Tibial artery (tissue), 4 donors: ENCODE results near the gene MTCL1.

Experiments used
- DNase-seq, 2 donors: peaks; one replicate each; pipeline ENCODE4 v3.0.0-alpha.2; 2019
- H3K27ac ChIP-seq, 2 donors: fragments of 200-600 bp; sonication (generic) in 1 of 2; 1 replicate in 1 of 2; 2 replicates in 1 of 2; pipeline ENCODE4 v1.5.1; 2018 to 2019; ENCODE audit warnings: mild to moderate bottlenecking in 1 of 2
- H3K27me3 ChIP-seq, 2 donors: fragments of 200-600 bp; sonication (generic) in 1 of 2; one replicate each; pipeline versions ENCODE4 v1.5.1 to v1.6.0; 2016 to 2019
- H3K36me3 ChIP-seq, 3 donors: fragments of 200-600 bp; sonication (generic) in 2 of 3; one replicate each; pipeline ENCODE4 v1.5.1; 2016 to 2019; ENCODE audit warnings: mild to moderate bottlenecking in 2 of 3
- H3K4me1 ChIP-seq, 4 donors: fragments of 200-600 bp; sonication (generic) in 2 of 4; 1 replicate in 3 of 4; 2 replicates in 1 of 4; pipeline ENCODE4 v1.5.1; 2016 to 2019
- H3K4me3 ChIP-seq, 2 donors: fragments of 200-600 bp; sonication (generic) in 1 of 2; 1 replicate in 1 of 2; 2 replicates in 1 of 2; pipeline ENCODE4 v1.5.1; 2018 to 2019; ENCODE audit warnings: mild to moderate bottlenecking in 2 of 2
- H3K9me3 ChIP-seq, 3 donors: fragments of 200-600 bp; sonication (generic) in 1 of 3; one replicate each; pipeline ENCODE4 v1.5.1; 2016 to 2019
- intact Hi-C: fragments of 100-400 bp; cut with DNase I; formaldehyde crosslinking; loops from one replicate; pipeline ENCODE4 v1.15.0; 2023; ENCODE audit warnings: low total_unique reads
- TF ChIP-seq, protein P1 (sequence below), 2 experiments: fragments of 200-600 bp in 1 of 2; fragments of 450-650 bp in 1 of 2; IDR thresholded peaks; one replicate each; pipeline ENCODE4 v1.5.1; 2017 to 2019; ENCODE audit warnings: antibody characterized with exemption in 2 of 2, mild to moderate bottlenecking in 1 of 2, moderate library complexity in 1 of 2

The MTCL1 gene

DNA sequence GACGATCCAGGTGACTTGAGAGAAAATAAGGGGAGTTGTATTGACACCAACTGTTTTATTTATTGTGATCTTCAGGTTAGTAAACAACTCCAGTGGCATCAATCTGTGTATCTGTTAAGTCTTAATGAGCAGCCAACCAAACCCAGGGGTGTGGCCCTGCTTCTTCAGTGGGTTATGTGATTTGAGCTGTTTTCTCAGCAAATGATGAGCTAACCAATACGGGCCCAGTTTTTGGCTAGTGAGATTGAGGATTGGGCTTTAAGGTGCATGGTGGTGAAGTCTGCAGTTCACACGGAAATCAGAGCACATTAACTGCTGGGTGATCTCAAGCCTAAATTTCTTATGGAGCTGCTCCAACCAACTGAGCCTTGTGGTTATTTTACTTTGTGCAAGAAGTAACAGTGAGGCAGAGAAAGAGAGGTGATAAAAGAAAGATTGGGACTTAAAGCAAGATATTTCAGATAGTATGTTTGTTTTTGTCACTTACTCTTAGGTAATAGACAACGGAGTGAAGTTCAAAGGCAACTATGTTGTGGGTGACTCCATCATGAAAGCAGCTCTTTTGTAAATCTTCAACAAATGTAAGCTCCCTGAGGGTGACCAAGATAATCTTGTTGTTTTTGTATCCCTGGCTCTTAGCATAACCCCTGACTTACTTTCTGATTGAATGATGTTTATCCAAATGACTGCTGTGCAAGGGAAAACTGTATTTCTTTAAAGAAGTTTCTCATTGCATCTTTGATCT, 2.4 kb downstream of the MTCL1 start:
- no peaks in the 10 kb centered on the region for H3K9me3 ChIP-seq
- TF ChIP-seq, protein P1, sequence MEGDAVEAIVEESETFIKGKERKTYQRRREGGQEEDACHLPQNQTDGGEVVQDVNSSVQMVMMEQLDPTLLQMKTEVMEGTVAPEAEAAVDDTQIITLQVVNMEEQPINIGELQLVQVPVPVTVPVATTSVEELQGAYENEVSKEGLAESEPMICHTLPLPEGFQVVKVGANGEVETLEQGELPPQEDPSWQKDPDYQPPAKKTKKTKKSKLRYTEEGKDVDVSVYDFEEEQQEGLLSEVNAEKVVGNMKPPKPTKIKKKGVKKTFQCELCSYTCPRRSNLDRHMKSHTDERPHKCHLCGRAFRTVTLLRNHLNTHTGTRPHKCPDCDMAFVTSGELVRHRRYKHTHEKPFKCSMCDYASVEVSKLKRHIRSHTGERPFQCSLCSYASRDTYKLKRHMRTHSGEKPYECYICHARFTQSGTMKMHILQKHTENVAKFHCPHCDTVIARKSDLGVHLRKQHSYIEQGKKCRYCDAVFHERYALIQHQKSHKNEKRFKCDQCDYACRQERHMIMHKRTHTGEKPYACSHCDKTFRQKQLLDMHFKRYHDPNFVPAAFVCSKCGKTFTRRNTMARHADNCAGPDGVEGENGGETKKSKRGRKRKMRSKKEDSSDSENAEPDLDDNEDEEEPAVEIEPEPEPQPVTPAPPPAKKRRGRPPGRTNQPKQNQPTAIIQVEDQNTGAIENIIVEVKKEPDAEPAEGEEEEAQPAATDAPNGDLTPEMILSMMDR (IDR thresholded peaks at IDR 0.05): no peak
- peaks cover 0 to 23% (median 20%) of the 10 kb centered on the region in 4 donors for H3K4me1 ChIP-seq
- peak overlapping the region in 1 of 2 donors; percentile 63 for H3K27ac ChIP-seq
- peak overlapping the region in 1 of 2 donors; percentile 68 for H3K4me3 ChIP-seq
- no peak for DNase-seq
- no peaks in the 10 kb centered on the region for H3K36me3 ChIP-seq
- intact Hi-C loops: no loop called here
- H3K27me3 ChIP-seq: no peaks in the 10 kb centered on the region

DNA sequence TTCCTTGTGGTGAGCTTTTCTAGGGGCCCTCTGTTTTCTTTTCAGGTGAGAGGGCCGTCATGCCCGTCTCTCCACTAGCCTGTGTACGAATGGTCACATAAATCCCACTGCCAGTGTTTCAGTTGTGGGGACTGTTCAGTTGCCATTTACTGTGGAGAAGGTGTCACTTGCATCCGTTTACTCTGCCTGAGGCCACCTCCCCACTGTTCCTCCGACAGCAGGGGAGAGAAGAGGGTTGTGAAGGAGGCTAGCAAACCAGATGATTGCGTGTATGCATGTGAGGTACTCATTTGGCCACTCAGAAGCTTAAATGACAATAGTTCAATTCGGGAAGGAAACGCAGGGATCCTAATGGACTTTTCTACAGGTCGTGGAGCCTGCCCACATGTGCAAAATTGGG, 3.3 kb downstream of the MTCL1 start:
- no peak for DNase-seq
- Histone ChIP-seq H3K4me1 (peaks cover 0 to 23% (median 19%) of the 10 kb centered on the region in 4 donors), H3K27me3 (no peaks in the 10 kb centered on the region), H3K27ac (no peak overlapping the region), H3K36me3 (no peaks in the 10 kb centered on the region), H3K4me3 (no peak overlapping the region), H3K9me3 (no peaks in the 10 kb centered on the region)
- intact Hi-C loops: no loop called here
- TF ChIP-seq, protein P1 (IDR thresholded peaks at IDR 0.05): no peak

DNA sequence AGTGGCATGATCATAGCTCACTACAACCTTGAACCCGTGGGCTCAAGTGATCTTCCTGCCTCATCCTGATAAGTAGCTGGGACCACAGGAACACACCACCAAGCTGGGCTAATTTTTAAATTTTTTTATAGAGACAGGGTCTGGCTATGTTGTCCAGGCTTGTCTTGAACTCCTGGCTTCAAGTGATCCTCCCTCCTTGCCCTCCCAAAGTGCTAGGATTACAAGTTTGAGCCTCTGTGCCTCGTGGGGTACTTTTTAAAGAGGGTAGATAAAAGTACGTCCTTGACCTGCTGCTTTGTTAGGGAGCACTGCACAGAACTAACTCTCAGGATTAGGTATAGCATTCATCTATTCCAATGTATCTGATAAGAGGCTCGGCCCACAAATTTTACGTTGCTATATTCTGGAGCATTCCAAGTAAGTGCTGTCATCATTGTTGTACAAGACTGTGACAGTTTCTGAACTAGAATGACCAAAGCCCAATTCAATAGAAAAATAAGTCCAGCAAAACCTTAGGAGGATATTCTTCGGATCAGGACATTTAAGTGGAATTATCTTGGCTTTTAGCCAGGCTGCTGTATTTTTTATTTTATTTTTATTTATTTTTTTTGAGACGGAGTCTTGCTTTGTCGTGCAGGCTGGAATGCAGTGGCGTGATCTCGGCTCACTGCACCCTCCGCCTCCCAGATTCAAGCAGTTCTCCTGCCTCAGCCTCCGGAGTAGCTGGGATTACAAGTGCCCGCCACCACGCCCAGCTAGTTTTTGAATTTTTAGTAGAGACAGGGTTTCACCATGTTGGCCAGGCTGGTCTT, 4.1 kb downstream of the MTCL1 start:
- intact Hi-C loops: no loop called here
- H3K4me1 ChIP-seq: peaks cover 0 to 15% (median 12%) of the 10 kb centered on the region in 4 donors
- TF ChIP-seq, protein P1 (IDR thresholded peaks at IDR 0.05): no peak
- DNase-seq: no peak
- no peak overlapping the region for H3K27ac ChIP-seq
- H3K27me3 ChIP-seq: no peaks in the 10 kb centered on the region
- H3K4me3 ChIP-seq: no peak overlapping the region
- no peaks in the 10 kb centered on the region for H3K36me3 ChIP-seq
- no peaks in the 10 kb centered on the region for H3K9me3 ChIP-seq

DNA sequence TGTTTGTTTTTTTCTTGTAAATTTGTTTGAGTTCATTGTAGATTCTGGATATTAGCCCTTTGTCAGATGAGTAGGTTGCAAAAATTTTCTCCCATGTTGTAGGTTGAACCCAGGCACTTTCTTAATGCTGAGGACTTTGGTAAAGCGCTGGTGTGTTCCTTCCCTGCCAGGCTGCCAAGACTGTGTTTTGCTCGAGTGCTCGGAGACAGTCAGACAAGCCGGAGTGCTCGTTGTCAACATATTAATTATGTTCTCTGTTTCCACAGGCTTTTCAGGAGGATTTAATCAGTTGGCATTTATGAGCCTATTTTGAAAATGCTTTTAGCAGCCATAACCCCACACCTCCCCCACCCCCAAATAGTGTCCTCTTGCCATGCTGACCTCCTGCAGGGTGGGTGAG, 6.4 kb downstream of the MTCL1 start:
- no peak for DNase-seq
- intact Hi-C loops: no loop called here
- Histone ChIP-seq H3K9me3 (no peaks in the 10 kb centered on the region), H3K4me1 (peaks cover 0 to 7% (median 5%) of the 10 kb centered on the region in 4 donors), H3K4me3 (no peak overlapping the region), H3K27me3 (no peaks in the 10 kb centered on the region), H3K27ac (no peak overlapping the region), H3K36me3 (no peaks in the 10 kb centered on the region)
- TF ChIP-seq, protein P1 (IDR thresholded peaks at IDR 0.05): no peak

DNA sequence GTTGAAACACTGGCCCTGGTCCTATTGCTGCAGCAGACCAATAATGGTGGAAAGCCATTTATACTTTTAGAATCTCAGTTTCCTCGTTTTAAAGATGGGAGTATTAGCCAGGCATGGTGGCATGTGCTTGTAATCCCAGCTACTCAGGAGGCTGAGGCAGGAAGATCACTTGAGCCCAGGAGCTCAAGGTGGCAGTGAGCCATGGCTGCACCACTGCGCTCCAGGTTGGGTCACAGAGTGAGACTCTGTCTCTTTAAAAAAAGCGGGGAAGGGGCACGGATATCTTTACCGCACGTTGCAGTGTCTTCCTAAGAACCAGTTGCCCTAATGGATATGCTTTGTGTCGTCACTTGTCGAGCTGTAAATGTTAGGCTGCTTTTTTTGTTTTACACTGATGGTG, 8.3 kb downstream of the MTCL1 start:
- Histone ChIP-seq H3K36me3 (no peaks in the 10 kb centered on the region), H3K27ac (no peak overlapping the region), H3K4me1 (no peaks in the 10 kb centered on the region), H3K27me3 (no peaks in the 10 kb centered on the region), H3K9me3 (no peaks in the 10 kb centered on the region), H3K4me3 (no peak overlapping the region)
- TF ChIP-seq, protein P1 (IDR thresholded peaks at IDR 0.05): no peak
- DNase-seq: no peak
- intact Hi-C loops: no loop called here
